ENCODE measurements around the gene GDPD1. TPM values are rescaled to one million over a fixed set of nuclear protein-coding genes. Genes with fewer than 3 reads are reported as not detected.
A peak's percentile ranks its signal among the peaks of the same experiment; 100 is the strongest.

Gene GDPD1
- total and polyA plus RNA-seq, 2 experiments from 2014 or later = 0.40 to 2.3 TPM

GRCh38 chr17:59299400-59300092 is 79.2 kb downstream of the GDPD1 start:
- 90 to 96% methylated on average over 2 of the region's 2 CpGs for WGBS, 2 experiments (ENCODE audit: low coverage in 1 of 2, low lambda C conversion rate in 2 of 2, missing lambda C conversion rate in 2 of 2)
- no peaks in the 10 kb centered on the region; the same call in 1 of the 2 replicates for H3K4me1 ChIP-seq (ENCODE audit: insufficient read depth)
- no peaks in the 10 kb centered on the region for H3F3A ChIP-seq (ENCODE audit: insufficient read depth)
- no peak overlapping the region for H3K9ac ChIP-seq
- no peaks in the 10 kb centered on the region for H3K36me3 ChIP-seq (ENCODE audit: low read depth)
- H3K9me3 ChIP-seq (ENCODE audit: low read depth) = no peaks in the 10 kb centered on the region
- H3K9me2 ChIP-seq (ENCODE audit: insufficient read depth) = no peaks in the 10 kb centered on the region
- no peak overlapping the region for H3K4me2 ChIP-seq (ENCODE audit: unreplicated experiment)
- no peak overlapping the region for H2AFZ ChIP-seq
- H3K4me3 ChIP-seq = no peak overlapping the region
- no peak for DNase-seq
- in situ Hi-C loops (cut with MboI) = no loop called here
- H3K27me3 ChIP-seq (replicated peaks; ENCODE audit: insufficient read depth) = no peaks in the 10 kb centered on the region; the same call in 1 of the 2 replicates
- TF ChIP-seq EZH2phosphoT487 (IDR thresholded peaks at IDR 0.05; ENCODE audit: insufficient read depth, low read depth) = no peak
- no peak for TF ChIP-seq EZH2 (IDR thresholded peaks at IDR 0.05; ENCODE audit: insufficient read depth, poor library complexity, severe bottlenecking)
- no peaks in the 10 kb centered on the region for H4K20me1 ChIP-seq (ENCODE audit: insufficient read depth)
- no peaks in the 10 kb centered on the region for H3K79me2 ChIP-seq (ENCODE audit: insufficient read depth)
- no peak overlapping the region for H3K27ac ChIP-seq

GRCh38 chr17:59300941-59301340 is 80.6 kb downstream of the GDPD1 start:
- Histone ChIP-seq H2AFZ (no peak overlapping the region), H3K4me3 (no peak overlapping the region), H3F3A (ENCODE audit: insufficient read depth) (no peaks in the 10 kb centered on the region), H3K9me2 (ENCODE audit: insufficient read depth) (no peaks in the 10 kb centered on the region), H3K79me2 (ENCODE audit: insufficient read depth) (no peaks in the 10 kb centered on the region), H3K9me3 (ENCODE audit: low read depth) (no peaks in the 10 kb centered on the region), H3K27ac (no peak overlapping the region), H3K27me3 (replicated peaks; ENCODE audit: insufficient read depth) (0 out of 2 replicates have a peak, but pooled peaks cover 4% of the 10 kb centered on the region), H3K4me1 (ENCODE audit: insufficient read depth) (no peaks in the 10 kb centered on the region; the same call in 1 of the 2 replicates), H3K4me2 (ENCODE audit: unreplicated experiment) (no peak overlapping the region), H3K9ac (no peak overlapping the region), H4K20me1 (ENCODE audit: insufficient read depth) (no peaks in the 10 kb centered on the region), H3K36me3 (ENCODE audit: low read depth) (no peaks in the 10 kb centered on the region)
- no peak for DNase-seq
- WGBS, 2 experiments (ENCODE audit: low coverage in 1 of 2, low lambda C conversion rate in 2 of 2, missing lambda C conversion rate in 2 of 2) = 85 to 90% methylated on average over 5 of the region's 5 CpGs
- in situ Hi-C loops (cut with MboI) = no loop called here
- no peak for TF ChIP-seq EZH2 (IDR thresholded peaks at IDR 0.05; ENCODE audit: insufficient read depth, poor library complexity, severe bottlenecking)
- TF ChIP-seq EZH2phosphoT487 (IDR thresholded peaks at IDR 0.05; ENCODE audit: insufficient read depth, low read depth) = no peak

- WGBS, 2 experiments (ENCODE audit: low coverage in 1 of 2, low lambda C conversion rate in 2 of 2, missing lambda C conversion rate in 2 of 2) = 32 to 37% methylated on average over 2 of the region's 2 CpGs
- TF ChIP-seq EZH2phosphoT487 (IDR thresholded peaks at IDR 0.05; ENCODE audit: insufficient read depth, low read depth) (no peak), EZH2 (IDR thresholded peaks at IDR 0.05; ENCODE audit: insufficient read depth, poor library complexity, severe bottlenecking) (no peak)
These were observed 84.5 kb downstream of the GDPD1 start for GRCh38 chr17:59304811-59305210.

GRCh38 chr17:59310263-59310920 is 90.1 kb downstream of the GDPD1 start:
- no peak for DNase-seq
- H3K9ac ChIP-seq = no peak overlapping the region
- no peaks in the 10 kb centered on the region for H3K9me3 ChIP-seq (ENCODE audit: low read depth)
- no peaks in the 10 kb centered on the region for H4K20me1 ChIP-seq (ENCODE audit: insufficient read depth)
- H3K27me3 ChIP-seq (replicated peaks; ENCODE audit: insufficient read depth) = 0 out of 2 replicates have a peak, but pooled peaks cover under 1% of the 10 kb centered on the region
- H2AFZ ChIP-seq = peak overlapping the region; percentile 59
- no peaks in the 10 kb centered on the region for H3K36me3 ChIP-seq (ENCODE audit: low read depth)
- H3K9me2 ChIP-seq (ENCODE audit: insufficient read depth) = no peaks in the 10 kb centered on the region
- in situ Hi-C loops (cut with MboI) = no loop called here
- WGBS, 2 experiments (ENCODE audit: low coverage in 1 of 2, low lambda C conversion rate in 2 of 2, missing lambda C conversion rate in 2 of 2) = 61 to 65% methylated on average over 6 of the region's 6 CpGs
- TF ChIP-seq EZH2phosphoT487 (IDR thresholded peaks at IDR 0.05; ENCODE audit: insufficient read depth, low read depth) (no peak), EZH2 (IDR thresholded peaks at IDR 0.05; ENCODE audit: insufficient read depth, poor library complexity, severe bottlenecking) (no peak)
- no peaks in the 10 kb centered on the region for H3K79me2 ChIP-seq (ENCODE audit: insufficient read depth)
- no peak overlapping the region for H3K27ac ChIP-seq
- H3K4me1 ChIP-seq (ENCODE audit: insufficient read depth) = peaks cover 4% of the 10 kb centered on the region; the same call in 1 of the 2 replicates
- H3F3A ChIP-seq (ENCODE audit: insufficient read depth) = no peaks in the 10 kb centered on the region
- no peak overlapping the region for H3K4me3 ChIP-seq
- no peak overlapping the region for H3K4me2 ChIP-seq (ENCODE audit: unreplicated experiment)

More at GRCh38 chr17:59304811-59305210, 84.5 kb downstream of the GDPD1 start:
- no peak overlapping the region for H3K4me2 ChIP-seq (ENCODE audit: unreplicated experiment)
- H3K9ac ChIP-seq = no peak overlapping the region
- no peak for DNase-seq
- in situ Hi-C loops (cut with MboI) = no loop called here
- H3K4me3 ChIP-seq = no peak overlapping the region
- H2AFZ ChIP-seq = no peak overlapping the region
- 0 out of 2 replicates have a peak, but pooled peaks cover 4% of the 10 kb centered on the region for H3K27me3 ChIP-seq (replicated peaks; ENCODE audit: insufficient read depth)
- H3K4me1 ChIP-seq (ENCODE audit: insufficient read depth) = no peaks in the 10 kb centered on the region
- H3K9me2 ChIP-seq (ENCODE audit: insufficient read depth) = no peaks in the 10 kb centered on the region
- H3K9me3 ChIP-seq (ENCODE audit: low read depth) = no peaks in the 10 kb centered on the region
- no peak overlapping the region for H3K27ac ChIP-seq
- H4K20me1 ChIP-seq (ENCODE audit: insufficient read depth) = no peaks in the 10 kb centered on the region
- no peaks in the 10 kb centered on the region for H3K36me3 ChIP-seq (ENCODE audit: low read depth)
- no peaks in the 10 kb centered on the region for H3K79me2 ChIP-seq (ENCODE audit: insufficient read depth)
- H3F3A ChIP-seq (ENCODE audit: insufficient read depth) = no peaks in the 10 kb centered on the region
